HG02759 (cell line): ENCODE results near the gene ARL10.
"Not testable (repeated sequence)": the region's sequence is repeated elsewhere in the genome, so short reads cannot be mapped to it uniquely, and the experiment has no call there.

ENCODE experiments used
- ATAC-seq: cut with Tn5 transposase; IDR thresholded peaks from one replicate; pipeline ENCODE4 v1.9.1; 2021; ENCODE audit warnings: mild to moderate bottlenecking, moderate library complexity; ENCODE audit not compliant: unreplicated experiment

Gene ARL10

GRCh38 chr5:176388444-176389134 lies 23.3 kb downstream of the ARL10 start, which contains the start of the genes HIGD2A and NOP16:
Gene HIGD2A (plus strand): TSS chr5:176388751. CDS start chr5:176388820, 69 bp downstream.
Gene NOP16 (minus strand): TSS chr5:176388598. CDS start chr5:176388539, 59 bp downstream.
- peak; percentile 88 for ATAC-seq

- peak; percentile 29 for ATAC-seq
These were observed 24.1 kb downstream of the ARL10 start for GRCh38 chr5:176389135-176390123.

- ATAC-seq, result no peak
These were observed 26.2 kb downstream of the ARL10 start for GRCh38 chr5:176391479-176391878.

- no peak for ATAC-seq
These were observed 26.7 kb downstream of the ARL10 start for GRCh38 chr5:176391999-176392398.

- ATAC-seq, result no peak
These were observed 27.2 kb downstream of the ARL10 start for GRCh38 chr5:176392526-176392925.

- no peak for ATAC-seq
These were observed 28.8 kb downstream of the ARL10 start for GRCh38 chr5:176394096-176394495.

- ATAC-seq, result no peak
These were observed 29.8 kb downstream of the ARL10 start for GRCh38 chr5:176394881-176395675.

- no peak for ATAC-seq
These were observed 31.0 kb downstream of the ARL10 start for GRCh38 chr5:176396330-176396729.

- no peak for ATAC-seq
These were observed 32.6 kb downstream of the ARL10 start for GRCh38 chr5:176397736-176398420.

- no peak for ATAC-seq
These were observed 35.3 kb downstream of the ARL10 start for GRCh38 chr5:176400382-176401156.

GRCh38 chr5:176401281-176402205 lies 36.3 kb downstream of the ARL10 start:
- no peak for ATAC-seq

GRCh38 chr5:176405656-176406435 lies 40.6 kb downstream of the ARL10 start:
- ATAC-seq, result no peak

GRCh38 chr5:176406436-176407052 lies 41.3 kb downstream of the ARL10 start:
- no peak for ATAC-seq

- ATAC-seq, result no peak
These were observed 42.4 kb downstream of the ARL10 start for GRCh38 chr5:176407456-176408251.

- ATAC-seq, result not testable (repeated sequence)
These were observed 42.9 kb downstream of the ARL10 start for GRCh38 chr5:176408252-176408573.

- ATAC-seq, result no peak
These were observed 43.3 kb downstream of the ARL10 start for GRCh38 chr5:176408590-176408989.

- ATAC-seq, result no peak
These were observed 44.5 kb downstream of the ARL10 start for GRCh38 chr5:176409765-176410164.
